ENCODE results near the gene OPN5.
"Not testable (repeated sequence)": the region's sequence is repeated elsewhere in the genome, so short reads cannot be mapped to it uniquely, and the experiment has no call there.

OPN5 gene

DNA sequence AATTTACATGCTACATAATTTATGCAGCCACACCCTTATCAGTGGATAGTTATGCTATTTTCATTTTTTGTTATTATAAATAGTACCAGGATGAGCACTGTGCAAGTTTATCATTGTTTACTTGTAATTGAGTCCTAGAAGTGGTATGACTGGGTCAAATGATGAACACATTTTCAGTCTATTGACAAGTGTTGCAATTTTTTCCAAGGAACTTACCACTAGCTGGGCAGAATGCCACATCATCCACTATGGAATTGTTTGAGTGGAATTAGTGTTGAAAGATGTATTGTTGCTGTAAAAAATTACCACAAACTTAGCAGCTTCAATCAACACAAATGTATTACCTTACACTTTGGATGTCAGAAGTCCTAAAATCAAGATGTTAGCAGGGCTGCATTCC lies 38.1 kb upstream of the OPN5 start:
- CTCF ChIA-PET, result no interaction called here
- POLR2A ChIA-PET, result no interaction called here
- TF ChIP-seq FOXM1 (IDR thresholded peaks at IDR 0.05; ENCODE audit: borderline replicate concordance) (no peak), SUZ12 (IDR thresholded peaks at IDR 0.05) (no peak), ELF4 (IDR thresholded peaks at IDR 0.05) (no peak), SP1 (IDR thresholded peaks at IDR 0.05) (no peak), HDGF (IDR thresholded peaks at IDR 0.05; ENCODE audit: borderline replicate concordance) (no peak), CTBP1 (IDR thresholded peaks at IDR 0.05; ENCODE audit: borderline replicate concordance) (no peak), BHLHE40 (IDR thresholded peaks at IDR 0.05; ENCODE audit: borderline replicate concordance) (no peak), ARNT (IDR thresholded peaks at IDR 0.05) (no peak), FOXK2 (IDR thresholded peaks at IDR 0.05) (no peak)
- TF ChIP-seq, protein P1, sequence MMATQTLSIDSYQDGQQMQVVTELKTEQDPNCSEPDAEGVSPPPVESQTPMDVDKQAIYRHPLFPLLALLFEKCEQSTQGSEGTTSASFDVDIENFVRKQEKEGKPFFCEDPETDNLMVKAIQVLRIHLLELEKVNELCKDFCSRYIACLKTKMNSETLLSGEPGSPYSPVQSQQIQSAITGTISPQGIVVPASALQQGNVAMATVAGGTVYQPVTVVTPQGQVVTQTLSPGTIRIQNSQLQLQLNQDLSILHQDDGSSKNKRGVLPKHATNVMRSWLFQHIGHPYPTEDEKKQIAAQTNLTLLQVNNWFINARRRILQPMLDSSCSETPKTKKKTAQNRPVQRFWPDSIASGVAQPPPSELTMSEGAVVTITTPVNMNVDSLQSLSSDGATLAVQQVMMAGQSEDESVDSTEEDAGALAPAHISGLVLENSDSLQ (IDR thresholded peaks at IDR 0.05), result no peak
- DNase-seq (ENCODE audit: extremely low spot score), result no peak

DNA sequence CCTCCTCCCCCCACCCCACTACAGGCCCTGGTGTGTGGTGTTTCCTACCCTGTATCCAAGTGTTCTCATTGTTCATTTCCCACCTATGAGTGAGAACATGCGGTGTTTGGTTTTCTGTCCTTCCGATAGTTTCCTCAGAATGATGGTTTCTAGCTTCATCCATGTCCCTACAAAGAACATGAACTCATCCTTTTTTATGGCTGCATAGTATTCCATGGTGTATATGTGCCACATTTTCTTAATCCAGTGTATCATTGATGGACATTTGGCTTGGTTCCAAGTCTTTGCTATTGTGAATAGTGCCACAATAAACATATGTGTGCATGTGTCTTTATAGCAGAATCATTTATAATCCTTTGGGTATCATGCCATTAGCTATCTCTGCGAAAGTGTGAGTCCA lies 36.6 kb upstream of the OPN5 start:
- CTCF ChIA-PET; POLR2A ChIA-PET; DNase-seq (ENCODE audit: extremely low spot score): not testable (repeated sequence)

DNA sequence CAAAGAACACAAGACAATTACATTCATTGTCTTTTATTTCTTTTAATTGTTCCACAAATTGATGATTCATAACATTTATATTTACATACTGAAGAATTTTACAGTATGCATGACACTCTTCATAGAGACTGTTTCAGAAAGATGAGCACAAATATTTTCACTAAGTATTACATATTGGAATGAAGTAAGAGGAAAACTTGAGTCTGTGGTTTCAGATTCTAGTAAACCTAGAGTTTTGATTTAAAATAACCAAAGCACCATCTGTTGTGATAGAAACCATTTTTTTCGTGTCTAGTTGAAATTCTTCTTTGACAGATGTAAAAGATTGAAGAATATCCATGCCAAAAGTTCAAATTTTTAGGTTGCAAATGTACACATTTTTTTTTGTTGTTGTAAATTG lies 32.1 kb upstream of the OPN5 start:
- no peak for DNase-seq (ENCODE audit: extremely low spot score)
- TF ChIP-seq LEF1 (IDR thresholded peaks at IDR 0.05; ENCODE audit: borderline replicate concordance), result no peak
- TF ChIP-seq FOXA1 (IDR thresholded peaks at IDR 0.05), result no peak
- no peak for TF ChIP-seq L3MBTL2 (conservative IDR thresholded peaks at IDR 0.05)
- TF ChIP-seq FOXK2 (IDR thresholded peaks at IDR 0.05), result no peak
- no peak for TF ChIP-seq CTBP1 (IDR thresholded peaks at IDR 0.05; ENCODE audit: borderline replicate concordance)
- TF ChIP-seq ZNF384 (IDR thresholded peaks at IDR 0.05), result no peak
- TF ChIP-seq ARNT (IDR thresholded peaks at IDR 0.05), result no peak
- TF ChIP-seq SP1 (IDR thresholded peaks at IDR 0.05), result no peak
- no peak for TF ChIP-seq SUZ12 (IDR thresholded peaks at IDR 0.05)
- TF ChIP-seq BHLHE40 (IDR thresholded peaks at IDR 0.05; ENCODE audit: borderline replicate concordance), result no peak
- TF ChIP-seq HDGF (IDR thresholded peaks at IDR 0.05; ENCODE audit: borderline replicate concordance), result no peak
- TF ChIP-seq, protein P1 (IDR thresholded peaks at IDR 0.05), result no peak
- no peak for TF ChIP-seq FOXM1 (IDR thresholded peaks at IDR 0.05; ENCODE audit: borderline replicate concordance)
- no peak for TF ChIP-seq ELF4 (IDR thresholded peaks at IDR 0.05)
- TF ChIP-seq NFRKB (IDR thresholded peaks at IDR 0.05), result no peak
- no peak for TF ChIP-seq TARDBP (IDR thresholded peaks at IDR 0.05)
- ChIA-PET POLR2A (no interaction called here), CTCF (no interaction called here)

DNA sequence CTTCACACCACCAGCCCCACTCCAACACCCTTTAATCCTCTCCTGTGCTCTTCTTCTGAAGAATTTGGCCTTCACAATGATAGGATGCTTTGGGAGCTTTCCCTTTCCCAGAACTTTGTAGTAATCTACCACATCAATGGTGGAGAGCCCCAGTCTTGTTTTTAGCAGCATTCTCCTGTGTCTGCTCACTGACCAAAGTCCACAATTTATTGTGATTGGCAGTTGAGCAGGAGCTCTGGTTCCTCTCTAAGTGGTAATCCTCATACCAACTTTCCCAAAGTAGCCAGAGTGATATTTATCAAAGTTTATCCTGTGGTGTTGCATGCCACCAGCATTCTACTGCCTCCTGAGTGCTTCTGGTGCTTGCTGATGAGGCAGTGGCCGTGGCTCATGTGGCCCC lies 29.0 kb upstream of the OPN5 start:
- ChIA-PET CTCF (no interaction called here), POLR2A (no interaction called here)
- no peak for TF ChIP-seq SUZ12 (IDR thresholded peaks at IDR 0.05)
- TF ChIP-seq, protein P1 (IDR thresholded peaks at IDR 0.05), result no peak
- TF ChIP-seq SP1 (IDR thresholded peaks at IDR 0.05), result no peak
- no peak for TF ChIP-seq NFRKB (IDR thresholded peaks at IDR 0.05)
- no peak for TF ChIP-seq CTBP1 (IDR thresholded peaks at IDR 0.05; ENCODE audit: borderline replicate concordance)
- no peak for TF ChIP-seq ARNT (IDR thresholded peaks at IDR 0.05)
- no peak for TF ChIP-seq BHLHE40 (IDR thresholded peaks at IDR 0.05; ENCODE audit: borderline replicate concordance)
- no peak for TF ChIP-seq FOXM1 (IDR thresholded peaks at IDR 0.05; ENCODE audit: borderline replicate concordance)
- TF ChIP-seq LEF1 (IDR thresholded peaks at IDR 0.05; ENCODE audit: borderline replicate concordance), result no peak
- no peak for TF ChIP-seq TARDBP (IDR thresholded peaks at IDR 0.05)
- TF ChIP-seq FOXK2 (IDR thresholded peaks at IDR 0.05), result no peak
- TF ChIP-seq HDGF (IDR thresholded peaks at IDR 0.05; ENCODE audit: borderline replicate concordance), result no peak
- no peak for TF ChIP-seq ZNF384 (IDR thresholded peaks at IDR 0.05)
- no peak for DNase-seq (ENCODE audit: extremely low spot score)

DNA sequence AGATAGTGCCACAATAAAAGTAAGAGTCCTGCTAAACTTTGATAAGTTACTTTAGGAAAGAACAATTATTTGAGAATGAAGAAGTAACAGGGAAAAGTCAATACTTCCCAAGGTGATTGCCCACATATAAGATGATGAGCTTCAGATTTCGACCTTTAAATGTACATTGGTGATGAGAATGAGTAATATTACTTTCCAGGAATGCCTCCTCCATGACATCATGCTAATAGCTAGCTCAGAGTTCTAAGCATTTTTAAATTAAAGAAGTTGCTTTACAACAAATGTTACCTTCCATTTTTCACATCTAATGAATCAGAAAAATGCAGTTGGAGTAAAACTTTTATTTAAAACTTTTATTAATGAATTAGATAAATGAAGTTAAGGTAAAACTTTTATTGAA lies 22.5 kb upstream of the OPN5 start:
- CTCF ChIA-PET, result interaction anchor here (0.7 kb wide), 1 partner anchor 13 kb away, joined by 3 read pairs; no protein-coding TSS in a partner anchor
- no peak for DNase-seq (ENCODE audit: extremely low spot score)
- no peak for TF ChIP-seq LEF1 (IDR thresholded peaks at IDR 0.05; ENCODE audit: borderline replicate concordance)
- TF ChIP-seq, protein P1 (IDR thresholded peaks at IDR 0.05), result no peak
- TF ChIP-seq ZNF384 (IDR thresholded peaks at IDR 0.05), result no peak
- no peak for TF ChIP-seq ELF4 (IDR thresholded peaks at IDR 0.05)
- TF ChIP-seq CTBP1 (IDR thresholded peaks at IDR 0.05; ENCODE audit: borderline replicate concordance), result no peak
- no peak for TF ChIP-seq HDGF (IDR thresholded peaks at IDR 0.05; ENCODE audit: borderline replicate concordance)
- POLR2A ChIA-PET, result no interaction called here

DNA sequence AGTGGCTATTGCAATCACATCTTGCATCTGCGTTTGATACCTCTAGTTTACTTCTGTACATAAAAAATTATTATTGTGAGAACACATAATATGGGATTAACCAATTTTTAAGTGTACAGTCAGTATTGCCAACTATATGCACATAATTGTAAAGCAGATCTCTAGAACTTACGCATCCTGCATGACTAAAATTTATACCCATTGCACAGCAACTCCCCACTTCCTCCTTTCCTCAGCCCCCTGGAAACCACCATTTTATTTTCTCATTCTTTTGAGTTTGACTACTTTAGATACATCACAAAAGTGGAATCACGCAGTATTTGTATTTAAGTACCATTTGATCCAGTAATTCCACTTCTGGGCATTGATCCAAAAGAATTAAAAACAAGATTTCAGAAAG lies 19.3 kb upstream of the OPN5 start:
- no peak for DNase-seq (ENCODE audit: extremely low spot score)
- POLR2A ChIA-PET, result no interaction called here
- CTCF ChIA-PET, result no interaction called here
- TF ChIP-seq FOXM1 (IDR thresholded peaks at IDR 0.05; ENCODE audit: borderline replicate concordance) (no peak), NFRKB (IDR thresholded peaks at IDR 0.05) (no peak), ARNT (IDR thresholded peaks at IDR 0.05) (no peak), ELF4 (IDR thresholded peaks at IDR 0.05) (no peak), BHLHE40 (IDR thresholded peaks at IDR 0.05; ENCODE audit: borderline replicate concordance) (no peak), LEF1 (IDR thresholded peaks at IDR 0.05; ENCODE audit: borderline replicate concordance) (no peak), SP1 (IDR thresholded peaks at IDR 0.05) (no peak), L3MBTL2 (conservative IDR thresholded peaks at IDR 0.05) (no peak), CTBP1 (IDR thresholded peaks at IDR 0.05; ENCODE audit: borderline replicate concordance) (no peak)

Measured in HEK293T (cell line).